GM18909 (cell line): Measurements from ENCODE around the gene UTY.

Experiments used
- ATAC-seq: cut with Tn5 transposase; IDR thresholded peaks from one replicate; pipeline ENCODE4 v1.9.1; 2021; ENCODE audit warnings: mild to moderate bottlenecking; ENCODE audit not compliant: unreplicated experiment, poor library complexity

Gene UTY

DNA sequence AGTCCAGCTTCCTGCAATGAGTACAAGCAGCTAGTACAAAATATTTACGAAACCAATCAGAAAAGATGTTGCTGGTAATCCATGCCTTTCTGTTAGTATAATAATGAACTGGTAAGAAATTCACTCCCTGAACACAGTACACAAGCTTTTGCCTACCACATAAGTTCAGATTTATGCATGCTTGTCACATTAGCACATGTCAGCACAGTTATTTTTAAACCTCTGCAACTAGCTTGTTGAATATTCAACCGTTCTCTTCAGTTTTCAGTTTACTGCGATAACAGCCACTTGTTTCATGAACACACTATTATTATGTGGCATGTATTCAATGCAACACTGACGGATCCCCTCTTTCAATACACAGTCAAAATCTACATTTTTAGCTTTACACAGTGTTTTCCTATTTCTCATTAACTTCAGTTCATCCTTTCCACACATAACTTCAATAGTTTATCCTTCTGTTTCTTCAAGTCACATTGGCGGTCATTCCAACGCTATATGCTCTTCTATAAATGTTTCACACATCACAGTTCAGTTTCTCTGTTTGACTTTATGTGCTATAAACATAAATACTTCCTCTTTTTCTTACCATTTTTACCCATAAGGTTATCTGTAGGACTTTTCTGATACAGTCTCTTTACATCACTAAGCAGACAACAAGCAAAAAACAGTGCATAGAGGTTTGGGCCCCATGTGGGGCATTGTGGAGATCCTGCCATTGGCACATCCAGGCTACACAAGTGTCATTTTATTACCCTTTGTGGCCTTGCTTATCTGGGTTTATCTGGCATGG lies 62.8 kb downstream of the UTY start:
- no peak for ATAC-seq

DNA sequence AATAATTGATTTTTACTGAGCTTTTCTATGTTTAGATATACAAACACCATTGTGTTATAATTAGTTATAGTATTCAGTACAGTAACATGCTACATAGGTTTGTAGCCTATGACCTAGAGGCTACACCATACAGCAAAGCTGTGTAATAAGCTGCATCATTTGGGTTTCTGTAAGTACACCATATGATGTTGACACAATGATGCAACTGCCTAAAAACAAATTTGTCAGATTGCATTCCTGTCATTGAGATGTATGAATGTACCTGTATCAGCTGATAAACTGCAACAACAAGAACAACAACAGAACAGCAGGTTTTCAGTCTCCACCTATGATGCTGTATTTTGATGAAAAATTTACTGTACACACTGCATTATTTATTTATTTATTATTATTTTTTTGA lies 64.3 kb downstream of the UTY start:
- ATAC-seq: no peak

DNA sequence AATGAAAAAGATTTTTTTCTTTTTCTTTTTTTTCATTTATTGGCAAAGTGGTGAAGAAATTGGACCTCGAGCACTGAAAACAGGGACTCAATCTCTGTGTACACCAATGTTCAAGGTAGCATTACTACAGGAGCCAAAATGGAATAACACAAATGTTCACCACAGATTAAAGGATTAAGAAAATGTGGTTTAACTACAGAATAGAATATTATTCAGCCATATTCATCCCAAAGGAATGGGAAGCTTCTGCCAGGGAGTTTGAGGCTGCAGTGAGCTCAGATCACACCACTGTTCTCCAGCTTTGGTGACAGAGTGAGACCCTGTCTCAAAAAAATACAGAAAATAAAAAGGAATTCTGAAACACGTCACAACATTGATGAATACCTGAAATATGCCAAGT lies 81.0 kb downstream of the UTY start:
- ATAC-seq: no peak

DNA sequence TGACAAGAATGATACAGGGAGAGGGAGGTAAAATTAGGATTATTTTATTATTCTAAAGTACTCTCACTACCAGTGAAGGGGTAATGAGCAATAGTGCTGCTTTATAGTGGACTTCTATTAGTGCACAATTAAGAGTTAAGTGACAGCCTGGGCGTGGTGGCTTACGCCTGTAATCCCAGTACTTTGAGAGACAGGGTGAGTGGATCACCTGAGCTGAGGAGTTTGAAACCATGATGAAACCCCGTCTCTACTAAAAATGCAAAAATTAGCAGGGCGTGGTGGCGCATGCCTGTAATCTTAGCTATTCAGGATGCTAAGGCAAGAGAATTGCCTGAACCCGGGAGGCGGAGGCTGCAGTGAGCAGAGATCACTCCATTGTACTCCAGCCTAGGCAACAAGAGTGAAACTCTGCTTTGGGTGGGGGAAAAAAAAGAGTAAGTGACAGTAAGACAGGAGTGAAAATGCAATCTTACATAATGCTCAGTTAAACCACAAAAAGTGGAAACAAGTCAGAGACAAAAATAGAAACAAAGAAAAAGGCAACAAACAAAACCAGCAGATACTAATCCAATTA lies 98.6 kb downstream of the UTY start:
- ATAC-seq: no peak

DNA sequence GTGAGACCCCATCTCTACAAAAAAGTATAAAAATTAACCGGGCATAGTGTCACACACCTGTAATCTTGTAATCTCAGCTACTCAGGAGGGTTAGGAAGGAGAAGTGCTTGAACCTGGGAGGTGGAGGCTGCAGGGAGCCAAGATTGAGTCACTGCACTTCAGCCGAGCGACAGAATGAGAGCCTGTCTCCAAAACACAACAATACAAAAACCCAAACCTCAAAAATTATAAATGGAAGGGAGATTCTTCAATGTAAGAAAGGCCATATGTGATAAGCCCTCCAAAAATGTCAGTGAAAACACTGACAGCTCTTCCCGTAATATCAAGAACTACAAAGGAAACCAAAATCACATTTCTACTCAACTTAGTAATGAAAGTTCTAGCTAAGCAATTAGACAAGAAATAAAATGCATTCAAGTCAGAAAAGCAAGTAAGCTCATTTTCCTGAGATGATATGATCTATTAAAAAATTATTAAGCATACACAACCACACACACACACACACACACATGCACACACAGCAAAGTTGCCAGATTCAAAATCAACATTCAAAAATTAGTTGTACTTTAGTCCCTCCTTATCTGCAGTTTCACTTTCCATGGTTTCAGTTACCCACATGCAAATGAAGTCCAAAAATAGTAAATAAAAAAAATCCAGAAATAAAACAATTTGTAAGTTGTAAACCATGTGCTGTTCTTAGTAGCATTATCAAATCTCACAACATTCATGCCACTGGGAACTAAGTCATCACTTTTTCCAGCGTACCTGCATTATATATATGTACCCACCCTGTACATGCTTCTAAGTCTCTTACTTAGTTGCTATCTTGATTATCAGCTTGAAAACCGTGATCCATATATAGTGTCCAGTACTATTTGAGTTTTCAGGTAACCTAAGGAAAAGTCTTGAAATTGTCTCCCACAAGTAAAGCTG lies 108.7 kb downstream of the UTY start:
- no peak for ATAC-seq

DNA sequence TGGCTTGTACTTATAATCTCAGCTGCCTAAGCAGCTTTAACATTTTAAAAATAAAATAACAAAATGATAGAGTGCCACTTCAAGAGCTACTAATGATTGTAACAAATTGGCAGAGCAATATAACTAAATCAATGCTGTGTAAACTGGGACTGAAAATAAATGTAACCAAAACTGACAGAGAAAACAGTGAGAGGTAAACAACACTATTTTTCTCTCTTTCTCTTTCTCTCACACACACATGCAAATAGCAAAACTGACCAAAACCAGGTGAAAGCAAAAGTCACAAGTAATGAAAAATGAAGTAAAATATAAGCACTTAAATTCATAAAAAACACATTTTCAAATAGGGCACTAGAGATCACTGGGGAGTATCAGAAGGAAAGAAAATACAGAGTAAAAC lies 109.6 kb downstream of the UTY start:
- ATAC-seq: no peak

DNA sequence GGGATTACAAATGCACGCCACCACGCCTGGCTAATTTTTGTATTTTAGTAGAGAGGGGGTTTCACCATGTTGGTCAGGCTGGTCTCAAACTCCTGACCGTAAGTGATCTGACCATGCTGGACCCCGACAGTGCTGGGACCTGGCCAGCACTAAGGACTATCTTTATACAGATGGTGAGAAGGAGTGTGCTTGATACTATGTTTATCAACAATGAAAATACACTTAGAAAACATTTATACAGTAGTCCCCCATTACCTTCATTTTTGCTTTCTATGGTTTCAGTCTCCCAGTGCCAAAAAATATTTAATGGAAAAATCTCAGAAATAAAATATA lies 111.4 kb downstream of the UTY start:
- no peak for ATAC-seq

DNA sequence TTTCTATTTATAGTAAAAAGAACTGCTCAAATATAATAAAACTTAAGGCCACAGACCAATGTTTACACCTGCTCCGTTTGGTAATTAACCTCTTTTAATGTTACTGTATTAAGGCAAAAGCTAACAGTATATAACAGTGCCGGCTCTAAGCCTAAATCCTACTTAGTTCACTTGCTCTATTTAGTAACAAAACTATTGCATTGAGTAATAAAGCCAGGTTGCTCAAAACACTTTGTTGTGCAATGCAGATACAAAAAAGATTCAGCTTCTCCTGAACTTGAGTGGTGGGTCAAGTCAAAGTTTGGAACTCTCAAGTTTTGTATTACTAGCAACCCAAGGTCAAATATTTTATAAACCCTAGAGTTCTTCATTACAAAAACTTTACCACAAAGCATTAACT lies 116.2 kb downstream of the UTY start:
- no peak for ATAC-seq

DNA sequence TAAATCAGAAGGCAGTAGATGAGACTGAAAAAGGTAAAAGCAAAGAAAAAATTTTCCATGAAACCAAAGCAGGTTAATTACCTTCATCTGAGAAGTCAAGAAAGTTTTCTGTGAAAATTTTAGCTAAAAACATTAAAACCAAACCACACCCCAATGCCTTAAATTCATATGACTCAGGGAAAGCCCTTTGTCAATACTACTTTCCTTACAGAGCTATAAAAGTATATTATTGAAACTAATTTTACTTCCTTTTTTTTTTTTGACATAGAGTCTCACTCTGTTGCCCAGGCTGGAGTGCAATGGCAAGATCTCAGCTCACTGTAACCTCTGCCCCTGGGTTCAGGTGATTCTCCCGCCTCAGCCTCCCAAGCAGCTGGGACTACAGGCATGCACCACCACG lies 117.2 kb downstream of the UTY start:
- no peak for ATAC-seq

DNA sequence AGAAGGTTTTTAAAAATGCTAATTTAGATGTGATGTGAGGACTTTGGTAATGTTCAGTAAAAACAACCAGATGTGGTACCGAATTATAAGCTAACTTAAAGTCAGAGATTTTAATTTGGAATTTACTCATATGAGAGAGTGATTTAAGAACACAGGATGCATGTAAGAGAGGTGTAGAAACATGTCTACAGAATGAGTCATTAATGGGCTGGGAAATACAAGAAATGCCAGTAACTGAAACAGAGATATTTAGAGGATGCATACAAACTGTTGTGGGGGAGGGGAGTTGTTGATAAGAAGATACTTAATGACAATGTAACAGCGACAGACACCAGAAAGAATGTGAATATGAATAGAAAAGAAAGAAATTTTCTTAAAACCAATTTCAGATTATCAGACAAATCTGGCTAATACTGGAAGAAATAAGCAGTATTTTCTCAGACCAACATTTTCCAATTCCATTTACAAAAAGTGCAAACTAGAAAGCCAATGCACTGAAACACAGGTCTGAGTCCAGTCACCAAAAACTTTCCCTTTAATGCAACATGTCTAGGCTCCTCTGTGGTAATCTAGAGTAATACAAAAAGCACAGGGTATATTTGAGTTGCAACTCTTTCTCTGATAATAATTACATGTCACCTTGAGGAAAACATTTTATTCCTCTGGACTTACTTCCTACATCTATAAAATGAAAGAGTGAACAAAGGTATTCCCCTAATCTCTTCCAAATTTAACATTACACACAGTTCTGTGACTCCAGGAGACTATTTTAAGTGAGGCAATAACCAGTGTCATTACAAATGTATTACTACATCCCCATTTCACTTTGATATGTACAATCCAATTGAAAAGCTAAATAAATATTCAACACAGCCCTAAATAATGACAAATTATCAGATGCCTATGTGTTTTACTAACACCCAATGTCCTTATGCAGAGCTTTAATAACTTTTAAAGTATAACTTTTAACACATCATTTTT lies 117.9 kb downstream of the UTY start:
- ATAC-seq: no peak

DNA sequence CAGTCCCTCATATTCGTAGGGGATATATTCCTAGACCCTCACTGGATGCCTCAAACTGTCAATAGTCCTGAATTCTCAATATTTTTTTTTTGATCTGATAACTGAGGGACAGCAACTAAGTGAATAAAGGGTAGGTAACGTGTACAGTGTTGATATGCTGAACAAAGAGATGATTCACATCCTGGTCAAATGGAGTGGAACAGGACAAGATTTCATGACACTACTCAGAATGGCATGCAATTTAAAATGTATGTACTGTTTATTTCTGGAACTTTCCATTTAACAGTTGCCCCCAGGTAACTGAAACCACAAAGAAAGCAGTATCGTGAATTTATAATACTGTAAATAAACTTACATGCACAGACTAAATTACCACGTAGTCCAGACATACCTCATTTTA lies 128.4 kb downstream of the UTY start:
- no peak for ATAC-seq

DNA sequence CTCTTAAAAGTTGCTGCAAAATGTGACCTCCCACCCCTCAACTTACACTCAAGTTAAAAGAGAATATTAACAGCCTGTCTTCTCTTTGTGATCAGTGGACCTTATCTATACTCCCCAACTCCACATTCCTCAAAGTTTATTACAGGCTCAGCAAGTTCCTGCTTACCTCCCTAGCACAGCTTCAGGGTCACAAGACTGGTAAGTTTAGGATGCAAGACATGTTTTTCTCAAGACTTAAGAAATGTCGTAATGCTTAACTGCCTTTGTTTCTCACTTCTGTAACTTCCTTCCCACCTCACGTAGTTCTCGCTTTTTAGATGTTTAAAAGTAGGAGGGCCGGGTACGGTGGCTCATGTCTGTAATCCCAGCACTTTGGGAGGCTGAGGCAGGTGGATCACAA lies 132.7 kb downstream of the UTY start:
- ATAC-seq: no peak

DNA sequence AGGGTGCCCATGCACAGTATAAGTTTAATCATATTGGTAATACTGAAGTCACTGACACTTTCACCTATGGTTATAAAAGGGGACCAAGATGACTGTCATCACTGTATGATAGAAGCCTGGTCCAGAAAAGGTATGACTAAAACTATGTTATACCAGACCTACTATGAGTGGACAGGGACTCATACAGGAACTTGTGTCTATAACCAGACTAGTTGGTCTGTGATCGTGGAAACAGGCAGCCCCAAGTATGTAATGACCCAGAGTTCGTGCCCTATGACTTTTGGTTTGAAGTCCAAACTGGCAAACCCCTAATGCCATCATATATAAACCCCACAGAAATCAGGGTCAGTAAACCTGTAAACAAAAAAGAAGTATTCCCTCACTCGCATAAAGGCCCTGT lies 134.3 kb downstream of the UTY start:
- ATAC-seq: no peak

DNA sequence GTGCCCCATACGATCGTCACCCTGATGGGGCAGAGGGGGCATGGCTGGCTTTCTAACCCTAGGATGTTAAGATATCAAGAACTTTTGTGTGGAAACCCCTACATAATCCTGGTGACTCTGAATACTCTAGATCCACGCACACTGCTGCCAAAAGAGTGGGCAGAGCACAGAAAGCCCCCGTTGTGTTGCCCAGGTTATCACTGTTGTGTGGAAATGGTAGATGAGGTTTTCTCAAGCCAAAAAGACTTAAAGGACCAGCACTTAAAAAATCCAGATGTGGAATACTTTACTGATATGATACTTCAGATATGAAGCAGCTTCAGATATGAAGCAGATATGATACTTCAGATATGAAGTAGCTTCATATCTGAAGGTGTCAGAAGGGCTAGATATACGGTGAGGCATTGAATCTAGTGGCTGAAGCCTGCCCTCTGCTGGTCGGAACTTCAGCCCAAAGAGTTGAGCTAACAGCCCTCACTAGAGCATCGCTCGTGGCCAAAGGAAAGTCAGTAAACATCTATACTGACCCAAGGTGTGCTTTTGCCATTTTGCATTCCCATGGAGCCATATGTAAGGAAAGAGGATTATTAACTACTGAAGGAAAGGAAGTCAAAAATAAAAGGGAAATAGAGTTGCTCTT lies 136.4 kb downstream of the UTY start:
- no peak for ATAC-seq

DNA sequence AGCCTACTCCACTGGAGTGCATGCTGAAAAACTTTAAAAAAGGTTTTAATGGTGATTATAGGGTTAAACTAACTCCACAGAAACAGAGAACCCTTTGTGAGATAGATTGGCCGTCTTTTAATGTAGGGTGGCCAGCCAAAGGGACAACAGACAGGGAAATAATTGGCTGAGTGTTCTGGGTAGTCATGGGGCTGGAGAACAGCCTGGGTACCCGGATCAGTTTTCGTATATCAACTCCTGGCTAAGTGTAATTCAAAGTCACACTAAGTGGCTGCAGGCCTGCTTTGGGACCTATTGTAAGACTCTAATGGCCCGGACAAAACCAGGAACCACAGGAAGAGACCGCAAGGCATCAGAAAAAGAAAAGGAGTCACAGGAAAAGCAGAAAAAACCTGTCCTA lies 139.9 kb downstream of the UTY start:
- no peak for ATAC-seq

DNA sequence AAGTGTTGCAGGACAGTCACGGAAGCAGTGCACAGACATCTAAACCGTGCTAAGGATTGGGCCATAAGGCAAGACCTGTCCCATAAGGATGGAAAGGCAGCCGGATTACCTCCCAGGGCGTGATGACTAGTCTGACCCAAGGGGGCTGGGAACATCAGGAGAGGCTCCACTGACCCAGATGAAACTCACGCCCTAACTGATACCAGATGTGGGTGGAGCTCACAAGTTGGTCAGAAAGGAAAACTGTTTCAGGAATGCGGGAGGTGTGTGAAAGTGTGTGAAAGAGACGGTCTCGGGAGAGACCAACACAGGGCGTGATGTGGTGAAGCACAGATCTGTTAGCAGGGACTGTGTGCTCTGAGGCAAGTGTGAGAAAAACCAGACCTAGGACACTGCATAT lies 140.5 kb downstream of the UTY start:
- ATAC-seq: no peak

DNA sequence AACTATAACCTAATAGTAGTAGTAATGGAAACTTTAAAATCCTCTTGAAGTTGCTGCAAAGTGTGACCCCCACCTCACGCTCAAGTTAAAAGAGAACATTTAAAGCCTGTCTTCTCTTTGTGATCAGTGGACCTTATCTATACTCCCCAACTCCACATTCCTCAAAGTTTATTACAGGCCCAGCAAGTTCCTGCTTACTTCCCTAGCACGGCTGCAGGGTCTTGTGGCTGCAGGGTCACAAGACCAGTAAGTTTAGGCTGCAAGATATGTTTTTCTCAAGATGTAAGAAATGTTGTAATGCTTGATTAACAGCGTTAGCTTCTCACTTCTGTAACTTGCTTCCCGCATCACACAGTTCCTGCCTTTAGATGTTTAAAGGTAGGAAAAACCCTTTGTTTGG lies 141.1 kb downstream of the UTY start:
- no peak for ATAC-seq

DNA sequence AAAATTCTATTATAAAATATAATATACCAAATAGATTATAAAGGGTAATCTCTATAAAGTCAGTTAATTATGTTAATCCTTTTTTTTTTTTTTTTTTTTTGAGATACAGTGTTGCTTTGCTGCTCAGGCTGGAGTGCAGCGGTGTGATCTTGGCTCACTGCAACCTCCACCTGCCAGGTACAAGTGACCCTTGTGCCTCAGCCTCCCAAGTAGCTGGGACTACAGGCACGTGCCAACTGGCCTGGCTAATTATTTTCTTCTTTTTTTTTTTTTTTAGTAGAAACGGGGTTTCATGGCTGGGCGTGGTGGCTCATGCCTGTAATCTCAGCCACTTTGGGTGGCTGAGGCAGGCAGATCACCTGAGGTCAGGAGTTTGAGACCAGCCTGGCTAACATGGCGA lies 141.9 kb downstream of the UTY start:
- ATAC-seq: no peak

DNA sequence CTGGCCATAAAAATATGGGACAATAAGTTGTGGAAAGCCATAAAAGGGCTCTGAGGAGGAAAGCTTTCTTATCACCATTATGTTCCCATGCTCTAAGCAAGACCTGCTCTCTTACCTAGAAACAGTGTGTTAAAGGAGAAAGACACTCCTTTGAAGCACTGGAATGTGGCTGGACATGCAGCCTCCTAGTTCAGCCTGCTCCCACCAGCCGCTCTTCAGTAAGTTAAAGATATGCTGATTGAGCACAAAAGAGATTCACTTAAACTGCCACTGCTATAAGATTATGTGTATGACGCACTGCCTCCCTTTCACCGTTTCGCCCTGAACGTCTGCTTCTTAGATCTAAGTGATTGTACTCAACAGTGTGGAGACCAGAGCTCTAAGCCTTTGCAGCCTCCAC lies 146.0 kb downstream of the UTY start:
- no peak for ATAC-seq

DNA sequence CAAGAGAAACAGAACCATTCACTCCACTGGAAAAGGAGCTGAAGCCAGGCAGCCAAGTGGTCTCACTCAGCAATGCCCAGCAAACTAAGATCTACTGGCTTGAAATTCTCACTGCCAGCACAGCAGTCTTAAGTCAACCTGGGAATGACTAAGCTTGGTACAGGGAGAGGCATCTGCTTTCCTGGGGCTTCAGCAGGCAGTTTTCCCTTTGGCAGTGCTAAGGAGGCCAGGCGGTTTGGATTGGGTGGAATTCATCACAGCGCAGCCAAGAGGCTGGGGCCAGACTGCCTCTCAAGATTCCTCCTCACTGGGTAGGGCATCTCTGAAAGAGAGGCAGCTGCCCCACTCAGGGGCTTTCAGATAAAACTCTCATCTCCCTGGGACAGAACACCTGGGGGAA lies 149.2 kb downstream of the UTY start:
- no peak for ATAC-seq
